Spleen (tissue), 7 donors: ENCODE data around the gene STAP2.

Experiments
- POLR2A ChIP-seq, 3 donors: fragments of 450-650 bp; IDR thresholded peaks; one replicate each; pipeline ENCODE4 v1.5.1; 2017; ENCODE audit warnings: antibody characterized with exemption in 3 of 3, mild to moderate bottlenecking in 1 of 3
- POLR2AphosphoS5 ChIP-seq, 3 donors: sonication (generic); formaldehyde crosslinking; IDR thresholded peaks; one replicate each; pipeline ENCODE4 v1.5.1; 2017; ENCODE audit warnings: antibody characterized with exemption in 3 of 3
- TF ChIP-seq, protein P1 (sequence below), 11 experiments: fragments of 200-600 bp in 7 of 11; fragments of 450-650 bp in 4 of 11; sonication (generic) in 4 of 11; IDR thresholded peaks in 8 of 11; conservative IDR thresholded peaks in 3 of 11; 1 replicate in 7 of 11; 2 replicates in 4 of 11; pipeline versions ENCODE4 v1.4.0 to v1.8.0; 2016 to 2021; ENCODE audit warnings: antibody characterized with exemption in 11 of 11, inconsistent platforms in 4 of 11, mild to moderate bottlenecking in 1 of 11
- donor health status: DM: no; HTN: no; CAD: no; lungs with moderate emphysema.
- donor health status: DM: no; HTN: no; CAD: no.
- donor health status: DM: no; HTN: no; CAD: no.

DNA sequence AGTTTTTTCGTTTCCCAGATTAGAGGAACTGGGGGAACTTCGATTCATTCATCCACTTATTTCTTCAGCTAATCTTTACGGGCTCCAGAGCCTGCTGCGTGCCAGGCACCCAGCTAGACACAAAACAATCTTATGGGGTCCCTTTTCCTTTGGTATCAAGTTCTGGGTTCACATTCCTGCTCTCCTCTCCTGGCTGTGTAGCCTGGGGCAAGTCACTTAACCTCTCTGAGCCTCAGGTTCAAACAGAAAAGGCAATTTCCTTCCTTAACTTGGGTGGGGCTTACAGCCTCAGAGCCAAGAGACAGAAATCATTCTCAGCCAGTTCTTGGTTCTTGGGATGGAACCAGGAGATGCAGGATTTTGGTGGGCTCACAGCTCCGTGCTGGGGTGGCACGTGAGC, 53.7 kb downstream of the STAP2 start:
- TF ChIP-seq, protein P1, sequence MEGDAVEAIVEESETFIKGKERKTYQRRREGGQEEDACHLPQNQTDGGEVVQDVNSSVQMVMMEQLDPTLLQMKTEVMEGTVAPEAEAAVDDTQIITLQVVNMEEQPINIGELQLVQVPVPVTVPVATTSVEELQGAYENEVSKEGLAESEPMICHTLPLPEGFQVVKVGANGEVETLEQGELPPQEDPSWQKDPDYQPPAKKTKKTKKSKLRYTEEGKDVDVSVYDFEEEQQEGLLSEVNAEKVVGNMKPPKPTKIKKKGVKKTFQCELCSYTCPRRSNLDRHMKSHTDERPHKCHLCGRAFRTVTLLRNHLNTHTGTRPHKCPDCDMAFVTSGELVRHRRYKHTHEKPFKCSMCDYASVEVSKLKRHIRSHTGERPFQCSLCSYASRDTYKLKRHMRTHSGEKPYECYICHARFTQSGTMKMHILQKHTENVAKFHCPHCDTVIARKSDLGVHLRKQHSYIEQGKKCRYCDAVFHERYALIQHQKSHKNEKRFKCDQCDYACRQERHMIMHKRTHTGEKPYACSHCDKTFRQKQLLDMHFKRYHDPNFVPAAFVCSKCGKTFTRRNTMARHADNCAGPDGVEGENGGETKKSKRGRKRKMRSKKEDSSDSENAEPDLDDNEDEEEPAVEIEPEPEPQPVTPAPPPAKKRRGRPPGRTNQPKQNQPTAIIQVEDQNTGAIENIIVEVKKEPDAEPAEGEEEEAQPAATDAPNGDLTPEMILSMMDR (IDR thresholded peaks at IDR 0.05 in 8 of 11, conservative IDR thresholded peaks at IDR 0.05 in 3 of 11) = no peak
- TF ChIP-seq POLR2A (IDR thresholded peaks at IDR 0.05) = no peak
- TF ChIP-seq POLR2AphosphoS5 (IDR thresholded peaks at IDR 0.05) = no peak
